ENCODE measurements around the gene WWC2.
A peak's percentile ranks its signal among the peaks of the same experiment; 100 is the strongest.

WWC2 gene

GRCh38 chr4:183287309-183287659, 188.2 kb downstream of the WWC2 start:
- H3K4me3 ChIP-seq (ENCODE audit: low read depth, low read length), result no peak overlapping the region
- no peak for TF ChIP-seq MYC (IDR thresholded peaks at IDR 0.05; ENCODE audit: low read depth, low read length)
- no peak for TF ChIP-seq POLR2A (IDR thresholded peaks at IDR 0.05; ENCODE audit: extremely low read depth, insufficient read length)
- TF ChIP-seq, protein P1, sequence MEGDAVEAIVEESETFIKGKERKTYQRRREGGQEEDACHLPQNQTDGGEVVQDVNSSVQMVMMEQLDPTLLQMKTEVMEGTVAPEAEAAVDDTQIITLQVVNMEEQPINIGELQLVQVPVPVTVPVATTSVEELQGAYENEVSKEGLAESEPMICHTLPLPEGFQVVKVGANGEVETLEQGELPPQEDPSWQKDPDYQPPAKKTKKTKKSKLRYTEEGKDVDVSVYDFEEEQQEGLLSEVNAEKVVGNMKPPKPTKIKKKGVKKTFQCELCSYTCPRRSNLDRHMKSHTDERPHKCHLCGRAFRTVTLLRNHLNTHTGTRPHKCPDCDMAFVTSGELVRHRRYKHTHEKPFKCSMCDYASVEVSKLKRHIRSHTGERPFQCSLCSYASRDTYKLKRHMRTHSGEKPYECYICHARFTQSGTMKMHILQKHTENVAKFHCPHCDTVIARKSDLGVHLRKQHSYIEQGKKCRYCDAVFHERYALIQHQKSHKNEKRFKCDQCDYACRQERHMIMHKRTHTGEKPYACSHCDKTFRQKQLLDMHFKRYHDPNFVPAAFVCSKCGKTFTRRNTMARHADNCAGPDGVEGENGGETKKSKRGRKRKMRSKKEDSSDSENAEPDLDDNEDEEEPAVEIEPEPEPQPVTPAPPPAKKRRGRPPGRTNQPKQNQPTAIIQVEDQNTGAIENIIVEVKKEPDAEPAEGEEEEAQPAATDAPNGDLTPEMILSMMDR (IDR thresholded peaks at IDR 0.05; ENCODE audit: low read depth, low read length), result no peak
- TF ChIP-seq, protein P2, sequence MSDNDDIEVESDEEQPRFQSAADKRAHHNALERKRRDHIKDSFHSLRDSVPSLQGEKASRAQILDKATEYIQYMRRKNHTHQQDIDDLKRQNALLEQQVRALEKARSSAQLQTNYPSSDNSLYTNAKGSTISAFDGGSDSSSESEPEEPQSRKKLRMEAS (IDR thresholded peaks at IDR 0.05; ENCODE audit: low read depth, low read length), result no peak
- DNase-seq (ENCODE audit: low read depth), result no peak

- TF ChIP-seq MYC (IDR thresholded peaks at IDR 0.05; ENCODE audit: low read depth, low read length), result no peak
- TF ChIP-seq, protein P2 (IDR thresholded peaks at IDR 0.05; ENCODE audit: low read depth, low read length), result no peak
- TF ChIP-seq, protein P1 (IDR thresholded peaks at IDR 0.05; ENCODE audit: low read depth, low read length), result no peak
- TF ChIP-seq POLR2A (IDR thresholded peaks at IDR 0.05; ENCODE audit: extremely low read depth, insufficient read length), result no peak
- H3K4me3 ChIP-seq (ENCODE audit: low read depth, low read length), result no peak overlapping the region
- no peak for DNase-seq (ENCODE audit: low read depth)
Observed at GRCh38 chr4:183287677-183288076, 188.6 kb downstream of the WWC2 start.

DNA sequence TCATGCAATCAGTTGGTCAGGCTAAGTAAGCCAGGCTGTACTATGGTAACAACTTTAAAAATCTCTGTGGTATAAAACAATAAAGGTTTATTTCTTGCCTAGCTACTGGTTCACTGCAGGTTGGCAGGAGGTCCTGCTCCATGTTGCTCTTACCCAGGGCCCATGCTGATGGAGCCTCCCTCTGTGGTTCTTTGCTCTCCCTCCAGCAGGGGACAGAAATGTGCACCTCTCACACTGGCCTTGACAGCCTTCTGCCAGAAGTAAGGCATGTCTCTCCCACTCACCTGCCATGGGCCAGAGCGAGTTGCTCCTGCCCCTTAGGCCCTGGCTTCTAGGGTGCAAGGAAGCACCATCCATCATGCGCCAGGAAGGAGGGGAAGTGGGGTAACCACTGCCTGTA, 189.9 kb downstream of the WWC2 start:
- DNase-seq (ENCODE audit: low read depth), result no peak
- TF ChIP-seq MYC (IDR thresholded peaks at IDR 0.05; ENCODE audit: low read depth, low read length) (no peak), POLR2A (IDR thresholded peaks at IDR 0.05; ENCODE audit: extremely low read depth, insufficient read length) (no peak)
- TF ChIP-seq, protein P2 (IDR thresholded peaks at IDR 0.05; ENCODE audit: low read depth, low read length), result no peak
- TF ChIP-seq, protein P1 (IDR thresholded peaks at IDR 0.05; ENCODE audit: low read depth, low read length), result no peak
- no peak overlapping the region for H3K4me3 ChIP-seq (ENCODE audit: low read depth, low read length)

DNA sequence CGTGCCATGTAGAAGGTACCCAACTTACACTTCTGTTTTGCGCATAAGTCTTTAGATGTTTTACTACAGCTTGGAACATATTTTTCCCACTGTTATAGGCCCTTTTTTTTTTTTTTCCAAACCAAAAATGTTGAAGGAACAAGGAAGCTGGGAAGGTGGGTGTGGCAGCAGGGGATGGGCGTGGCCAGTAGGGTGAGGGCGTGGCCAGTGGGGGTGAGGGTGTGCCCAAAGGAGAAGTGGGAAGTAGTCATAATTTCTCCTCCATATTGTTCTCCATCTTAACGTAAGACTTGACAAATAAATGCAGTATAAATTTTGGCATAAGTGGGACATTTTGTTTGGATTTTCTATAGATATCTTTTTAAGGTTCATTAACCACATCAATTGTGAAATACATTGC, 190.6 kb downstream of the WWC2 start:
- no peak for TF ChIP-seq POLR2A (IDR thresholded peaks at IDR 0.05; ENCODE audit: extremely low read depth, insufficient read length)
- TF ChIP-seq, protein P1 (IDR thresholded peaks at IDR 0.05; ENCODE audit: low read depth, low read length), result no peak
- TF ChIP-seq MYC (IDR thresholded peaks at IDR 0.05; ENCODE audit: low read depth, low read length), result no peak
- TF ChIP-seq, protein P2 (IDR thresholded peaks at IDR 0.05; ENCODE audit: low read depth, low read length), result no peak
- peak; percentile 14 for DNase-seq (ENCODE audit: low read depth)
- no peak overlapping the region for H3K4me3 ChIP-seq (ENCODE audit: low read depth, low read length)

DNA sequence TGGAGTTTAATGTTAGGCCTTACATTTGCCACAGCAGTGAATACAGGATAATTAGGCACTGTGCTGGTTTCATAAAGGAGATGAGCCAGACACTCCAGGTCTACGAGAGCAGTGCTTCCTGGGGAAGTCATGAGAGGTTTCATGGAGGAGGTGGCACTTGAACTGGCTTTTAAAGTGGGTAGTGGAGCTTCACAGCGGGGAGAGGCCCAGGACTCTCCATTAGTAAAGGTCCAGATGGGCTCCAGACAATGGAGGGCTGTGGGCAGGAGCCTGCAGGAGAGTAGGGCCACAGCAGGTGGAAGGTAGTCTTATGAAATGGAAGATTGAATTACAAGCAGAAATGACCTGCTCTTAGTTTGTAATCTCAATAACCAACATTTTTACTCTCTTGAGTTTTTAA, 192.0 kb downstream of the WWC2 start:
- DNase-seq (ENCODE audit: low read depth), result no peak
- TF ChIP-seq POLR2A (IDR thresholded peaks at IDR 0.05; ENCODE audit: extremely low read depth, insufficient read length), result no peak
- TF ChIP-seq, protein P1 (IDR thresholded peaks at IDR 0.05; ENCODE audit: low read depth, low read length), result no peak
- no peak for TF ChIP-seq MYC (IDR thresholded peaks at IDR 0.05; ENCODE audit: low read depth, low read length)
- TF ChIP-seq, protein P2 (IDR thresholded peaks at IDR 0.05; ENCODE audit: low read depth, low read length), result no peak
- H3K4me3 ChIP-seq (ENCODE audit: low read depth, low read length), result no peak overlapping the region

- no peak overlapping the region for H3K4me3 ChIP-seq (ENCODE audit: low read depth, low read length)
- no peak for DNase-seq (ENCODE audit: low read depth)
- TF ChIP-seq MYC (IDR thresholded peaks at IDR 0.05; ENCODE audit: low read depth, low read length) (no peak), POLR2A (IDR thresholded peaks at IDR 0.05; ENCODE audit: extremely low read depth, insufficient read length) (no peak)
- TF ChIP-seq, protein P1 (IDR thresholded peaks at IDR 0.05; ENCODE audit: low read depth, low read length), result no peak
- TF ChIP-seq, protein P2 (IDR thresholded peaks at IDR 0.05; ENCODE audit: low read depth, low read length), result no peak
Observed at GRCh38 chr4:183295711-183296110, 196.7 kb downstream of the WWC2 start.

All from NB4 (cell line).